ENCODE measurements around the gene ASPN.
"Not testable (repeated sequence)": the region's sequence is repeated elsewhere in the genome, so short reads cannot be mapped to it uniquely, and the experiment has no call there.

Gene ASPN

DNA sequence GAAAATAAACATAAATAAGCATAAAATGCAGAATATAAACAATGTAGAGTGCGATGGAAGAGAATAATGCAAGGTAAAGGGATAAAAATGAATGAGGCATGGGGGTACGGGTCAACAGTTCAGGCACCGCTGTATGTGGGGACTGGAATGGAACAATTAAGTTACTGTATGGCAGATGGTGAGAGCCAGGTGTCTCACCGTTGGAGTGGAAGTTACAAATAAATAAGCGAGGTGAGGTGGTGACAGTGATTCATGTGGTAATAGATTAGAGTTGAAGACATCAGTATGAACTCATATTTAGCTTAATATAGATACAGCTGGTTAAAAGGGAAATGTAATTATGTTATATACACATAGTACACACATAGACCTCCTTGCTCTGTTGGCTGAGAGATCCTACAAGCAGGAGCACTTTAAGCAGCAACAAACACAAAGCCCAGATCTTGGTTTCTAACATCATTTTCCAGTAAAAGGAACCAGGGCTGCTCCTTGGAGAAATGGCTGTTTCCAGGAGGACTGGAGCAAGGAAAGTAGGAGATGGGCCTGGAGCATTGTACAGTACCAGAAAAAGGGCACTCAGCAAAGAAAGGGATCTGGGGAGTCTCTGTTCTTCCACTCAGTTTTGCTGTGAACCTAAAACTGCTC is 55.7 kb downstream of the ASPN start:
- Histone ChIP-seq H3K9ac (ENCODE audit: low read length) (no peak overlapping the region), H3K4me1 (ENCODE audit: control insufficient read depth, insufficient read depth, low read length) (no peaks in the 10 kb centered on the region), H3K9me3 (ENCODE audit: control insufficient read depth, low read length) (no peaks in the 10 kb centered on the region), H3K4me3 (ENCODE audit: low read length) (no peak overlapping the region), H3K36me3 (ENCODE audit: control insufficient read depth, insufficient read depth, low read length) (no peaks in the 10 kb centered on the region), H3K27me3 (ENCODE audit: control insufficient read depth, insufficient read depth, low read length) (no peaks in the 10 kb centered on the region)

GRCh38 chr9:92425474-92425873 is 56.8 kb downstream of the ASPN start:
- Histone ChIP-seq H3K9me3 (ENCODE audit: control insufficient read depth, low read length) (no peaks in the 10 kb centered on the region), H3K27me3 (ENCODE audit: control insufficient read depth, insufficient read depth, low read length) (no peaks in the 10 kb centered on the region), H3K9ac (ENCODE audit: low read length) (no peak overlapping the region), H3K4me3 (ENCODE audit: low read length) (no peak overlapping the region), H3K4me1 (ENCODE audit: control insufficient read depth, insufficient read depth, low read length) (no peaks in the 10 kb centered on the region), H3K36me3 (ENCODE audit: control insufficient read depth, insufficient read depth, low read length) (no peaks in the 10 kb centered on the region)

- Histone ChIP-seq H3K36me3 (ENCODE audit: control insufficient read depth, insufficient read depth, low read length) (no peaks in the 10 kb centered on the region), H3K9ac (ENCODE audit: low read length) (no peak within 1 kb of the TSS), H3K4me1 (ENCODE audit: control insufficient read depth, insufficient read depth, low read length) (no peaks in the 10 kb centered on the region), H3K27me3 (ENCODE audit: control insufficient read depth, insufficient read depth, low read length) (no peaks in the 10 kb centered on the region), H3K9me3 (ENCODE audit: control insufficient read depth, low read length) (no peaks in the 10 kb centered on the region), H3K4me3 (ENCODE audit: low read length) (no peak within 1 kb of the TSS)
Measured at GRCh38 chr9:92424340-92424739, 58.0 kb downstream of the ASPN start, which contains the start of gene OMD. Gene OMD (minus strand): TSS chr9:92424471. CDS start chr9:92417558, 6,913 bp downstream.

GRCh38 chr9:92423612-92424011 is 58.7 kb downstream of the ASPN start:
- Histone ChIP-seq H3K4me1 (ENCODE audit: control insufficient read depth, insufficient read depth, low read length) (no peaks in the 10 kb centered on the region), H3K36me3 (ENCODE audit: control insufficient read depth, insufficient read depth, low read length) (no peaks in the 10 kb centered on the region), H3K9ac (ENCODE audit: low read length) (no peak overlapping the region), H3K4me3 (ENCODE audit: low read length) (no peak overlapping the region), H3K27me3 (ENCODE audit: control insufficient read depth, insufficient read depth, low read length) (no peaks in the 10 kb centered on the region), H3K9me3 (ENCODE audit: control insufficient read depth, low read length) (no peaks in the 10 kb centered on the region)

GRCh38 chr9:92422611-92423338 is 59.5 kb downstream of the ASPN start:
- no peak overlapping the region for H3K9ac ChIP-seq (ENCODE audit: low read length)

DNA sequence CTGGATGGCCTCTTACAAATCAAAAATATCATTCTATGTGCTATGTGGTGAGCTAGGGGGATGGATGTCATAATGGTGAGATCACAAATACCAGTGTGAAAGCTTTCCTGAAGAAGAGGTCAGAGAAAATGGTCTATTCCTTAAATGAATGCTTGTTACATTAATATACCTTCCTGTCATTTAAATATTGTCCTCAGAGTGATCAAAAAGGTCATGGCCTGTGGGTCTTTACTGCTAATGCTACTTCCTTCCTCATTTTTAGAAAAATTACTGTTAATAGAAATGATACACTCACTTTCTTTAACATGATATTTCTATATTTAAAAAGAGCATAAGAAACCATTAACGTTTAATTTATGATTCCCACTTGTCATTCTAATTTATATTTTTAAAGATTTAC is 67.7 kb downstream of the ASPN start:
- Histone ChIP-seq H3K9ac (ENCODE audit: low read length) (no peak overlapping the region), H3K4me1 (ENCODE audit: control insufficient read depth, insufficient read depth, low read length) (no peaks in the 10 kb centered on the region), H3K9me3 (ENCODE audit: control insufficient read depth, low read length) (no peaks in the 10 kb centered on the region), H3K36me3 (ENCODE audit: control insufficient read depth, insufficient read depth, low read length) (no peaks in the 10 kb centered on the region), H3K4me3 (ENCODE audit: low read length) (no peak overlapping the region), H3K27me3 (ENCODE audit: control insufficient read depth, insufficient read depth, low read length) (no peaks in the 10 kb centered on the region)

More at GRCh38 chr9:92422611-92423338, 59.5 kb downstream of the ASPN start:
- Histone ChIP-seq H3K4me1 (ENCODE audit: control insufficient read depth, insufficient read depth, low read length) (no peaks in the 10 kb centered on the region), H3K4me3 (ENCODE audit: low read length) (no peak overlapping the region), H3K27me3 (ENCODE audit: control insufficient read depth, insufficient read depth, low read length) (no peaks in the 10 kb centered on the region), H3K36me3 (ENCODE audit: control insufficient read depth, insufficient read depth, low read length) (no peaks in the 10 kb centered on the region), H3K9me3 (ENCODE audit: control insufficient read depth, low read length) (no peaks in the 10 kb centered on the region)

DNA sequence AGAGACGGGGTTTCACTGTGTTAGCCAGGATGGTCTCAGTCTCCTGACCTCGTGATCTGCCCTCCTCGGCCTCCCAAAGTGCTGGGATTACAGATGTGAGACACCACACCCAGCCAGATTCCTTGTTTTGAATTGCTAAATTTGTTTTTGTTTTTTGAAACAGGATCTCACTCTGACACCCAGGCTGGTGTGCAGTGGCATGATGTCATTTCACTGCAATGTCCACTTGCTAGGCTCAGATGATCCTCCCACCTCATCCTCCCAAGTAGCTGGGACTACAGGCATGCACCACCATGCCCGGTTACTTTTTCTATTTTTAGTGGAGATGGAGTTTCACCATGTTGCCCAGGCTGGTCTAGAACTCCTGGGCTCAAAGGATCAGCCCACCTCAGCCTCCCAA is 71.1 kb downstream of the ASPN start:
- H3K27me3 ChIP-seq (ENCODE audit: control insufficient read depth, insufficient read depth, low read length); H3K9me3 ChIP-seq (ENCODE audit: control insufficient read depth, low read length); H3K4me1 ChIP-seq (ENCODE audit: control insufficient read depth, insufficient read depth, low read length); H3K4me3 ChIP-seq (ENCODE audit: low read length); H3K36me3 ChIP-seq (ENCODE audit: control insufficient read depth, insufficient read depth, low read length); H3K9ac ChIP-seq (ENCODE audit: low read length): not testable (repeated sequence)

DNA sequence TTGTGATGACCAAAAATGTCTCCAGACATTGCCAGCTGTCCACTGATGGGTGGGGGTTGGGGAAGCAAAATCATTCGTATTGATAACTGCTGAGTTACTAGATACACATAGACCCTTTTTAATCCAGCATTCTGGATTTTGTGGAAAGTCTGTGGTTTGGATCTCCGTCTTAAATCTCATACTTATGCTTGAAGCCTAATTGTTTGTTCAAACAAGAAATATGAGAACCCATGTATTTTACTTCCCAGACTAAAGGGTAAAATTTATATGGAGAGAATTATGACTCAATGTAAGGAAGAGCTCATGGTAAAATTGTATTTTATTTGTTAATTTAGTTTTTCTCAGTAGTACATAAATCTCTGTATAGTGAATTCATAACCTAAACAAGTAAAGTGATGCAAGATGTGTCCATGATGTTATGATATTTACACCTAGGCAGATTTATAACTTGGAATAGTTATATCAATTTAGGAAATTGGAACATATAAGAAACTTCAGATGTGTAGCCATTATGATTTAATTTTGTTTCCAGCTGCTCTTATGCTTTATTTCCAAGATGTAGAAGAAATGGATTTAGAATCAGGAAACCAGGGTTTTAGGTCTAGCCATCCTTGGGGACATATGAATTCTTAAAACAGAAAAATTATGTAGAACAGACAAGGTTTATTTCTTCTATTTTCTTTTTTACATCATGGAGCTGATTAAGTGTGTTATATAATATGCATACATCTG is 73.4 kb downstream of the ASPN start:
- no peaks in the 10 kb centered on the region for H3K4me1 ChIP-seq (ENCODE audit: control insufficient read depth, insufficient read depth, low read length)
- no peak overlapping the region for H3K9ac ChIP-seq (ENCODE audit: low read length)
- H3K9me3 ChIP-seq (ENCODE audit: control insufficient read depth, low read length) = no peaks in the 10 kb centered on the region
- no peak overlapping the region for H3K4me3 ChIP-seq (ENCODE audit: low read length)
- H3K27me3 ChIP-seq (ENCODE audit: control insufficient read depth, insufficient read depth, low read length) = no peaks in the 10 kb centered on the region
- no peaks in the 10 kb centered on the region for H3K36me3 ChIP-seq (ENCODE audit: control insufficient read depth, insufficient read depth, low read length)

DNA sequence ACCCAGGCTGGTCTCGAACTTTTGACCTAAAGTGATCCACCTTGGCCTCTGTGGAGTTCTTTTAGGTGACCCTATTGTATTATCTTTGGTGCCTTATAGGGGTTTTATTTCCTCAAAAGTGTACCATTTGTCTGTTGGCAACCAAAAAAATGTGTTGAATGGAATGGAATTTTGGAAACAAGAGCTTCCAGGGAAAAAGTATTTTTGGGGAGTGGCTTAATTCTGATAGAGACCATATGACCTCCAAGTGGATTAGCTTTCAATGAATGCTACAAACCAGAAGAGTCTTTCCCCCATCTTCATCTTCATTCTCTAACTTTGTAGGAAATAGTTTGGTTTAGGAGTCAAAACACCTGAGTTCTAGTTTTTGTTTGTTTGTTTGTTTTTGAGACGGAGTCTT is 74.5 kb downstream of the ASPN start:
- no peaks in the 10 kb centered on the region for H3K4me1 ChIP-seq (ENCODE audit: control insufficient read depth, insufficient read depth, low read length)
- no peak overlapping the region for H3K4me3 ChIP-seq (ENCODE audit: low read length)
- no peaks in the 10 kb centered on the region for H3K36me3 ChIP-seq (ENCODE audit: control insufficient read depth, insufficient read depth, low read length)
- H3K9me3 ChIP-seq (ENCODE audit: control insufficient read depth, low read length) = no peaks in the 10 kb centered on the region
- H3K9ac ChIP-seq (ENCODE audit: low read length) = no peak overlapping the region
- no peaks in the 10 kb centered on the region for H3K27me3 ChIP-seq (ENCODE audit: control insufficient read depth, insufficient read depth, low read length)

- H3K9me3 ChIP-seq (ENCODE audit: control insufficient read depth, low read length) = no peaks in the 10 kb centered on the region
- H3K36me3 ChIP-seq (ENCODE audit: control insufficient read depth, insufficient read depth, low read length) = no peaks in the 10 kb centered on the region
- H3K27me3 ChIP-seq (ENCODE audit: control insufficient read depth, insufficient read depth, low read length) = no peaks in the 10 kb centered on the region
- H3K9ac ChIP-seq (ENCODE audit: low read length) = no peak overlapping the region
- H3K4me1 ChIP-seq (ENCODE audit: control insufficient read depth, insufficient read depth, low read length) = no peaks in the 10 kb centered on the region
- H3K4me3 ChIP-seq (ENCODE audit: low read length) = no peak overlapping the region
Measured at GRCh38 chr9:92406477-92406876, 75.8 kb downstream of the ASPN start.
